ENCODE results near the gene GTPBP3. TPM values are rescaled to one million over a fixed set of nuclear protein-coding genes. Genes with fewer than 3 reads are reported as not detected.

Gene GTPBP3
- total RNA-seq, 2 donors from 2014 or later, result 48.7 to 55.7 TPM

GRCh38 chr19:17331045-17331558 is 6.3 kb upstream of the GTPBP3 start:
- Mint-ChIP-seq H3K4me1 (peaks cover 4% of the 10 kb centered on the region), H3K36me3 (ENCODE audit: low read depth) (peaks cover 23% of the 10 kb centered on the region), H3K4me3 (no peak overlapping the region), H3K9me3 (no peaks in the 10 kb centered on the region), H3K27me3 (ENCODE audit: insufficient read depth) (peaks cover 27% of the 10 kb centered on the region), H3K27ac (no peak overlapping the region)
- DNase-seq, result peak; percentile 46
- Histone ChIP-seq H3K4me3 (ENCODE audit: low read length) (no peak overlapping the region), H3K27me3 (ENCODE audit: control insufficient read depth, insufficient read depth, low read length, poor library complexity, severe bottlenecking) (no peaks in the 10 kb centered on the region), H3K9me3 (ENCODE audit: control insufficient read depth, low read length) (no peaks in the 10 kb centered on the region), H3K36me3 (ENCODE audit: control insufficient read depth, insufficient read depth, low read length) (peaks cover 10% of the 10 kb centered on the region), H3K4me1 (ENCODE audit: control insufficient read depth, insufficient read depth, low read length) (no peaks in the 10 kb centered on the region), H3K9ac (ENCODE audit: extremely low read depth, low read length, poor library complexity, severe bottlenecking) (no peak overlapping the region), H3K27ac (ENCODE audit: low read depth, low read length) (no peak overlapping the region)
- TF ChIP-seq, protein P1, sequence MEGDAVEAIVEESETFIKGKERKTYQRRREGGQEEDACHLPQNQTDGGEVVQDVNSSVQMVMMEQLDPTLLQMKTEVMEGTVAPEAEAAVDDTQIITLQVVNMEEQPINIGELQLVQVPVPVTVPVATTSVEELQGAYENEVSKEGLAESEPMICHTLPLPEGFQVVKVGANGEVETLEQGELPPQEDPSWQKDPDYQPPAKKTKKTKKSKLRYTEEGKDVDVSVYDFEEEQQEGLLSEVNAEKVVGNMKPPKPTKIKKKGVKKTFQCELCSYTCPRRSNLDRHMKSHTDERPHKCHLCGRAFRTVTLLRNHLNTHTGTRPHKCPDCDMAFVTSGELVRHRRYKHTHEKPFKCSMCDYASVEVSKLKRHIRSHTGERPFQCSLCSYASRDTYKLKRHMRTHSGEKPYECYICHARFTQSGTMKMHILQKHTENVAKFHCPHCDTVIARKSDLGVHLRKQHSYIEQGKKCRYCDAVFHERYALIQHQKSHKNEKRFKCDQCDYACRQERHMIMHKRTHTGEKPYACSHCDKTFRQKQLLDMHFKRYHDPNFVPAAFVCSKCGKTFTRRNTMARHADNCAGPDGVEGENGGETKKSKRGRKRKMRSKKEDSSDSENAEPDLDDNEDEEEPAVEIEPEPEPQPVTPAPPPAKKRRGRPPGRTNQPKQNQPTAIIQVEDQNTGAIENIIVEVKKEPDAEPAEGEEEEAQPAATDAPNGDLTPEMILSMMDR (conservative IDR thresholded peaks at IDR 0.05), result no peak
- 90 to 94% methylated on average over 9 to 13 of the region's 13 CpGs for WGBS, 2 experiments (ENCODE audit: insufficient coverage in 1 of 2, insufficient read length in 1 of 2)

- H3K4me3 Mint-ChIP-seq, result no peak overlapping the region
- H3K36me3 Mint-ChIP-seq (ENCODE audit: low read depth), result peaks cover 23% of the 10 kb centered on the region
- Histone ChIP-seq H3K9me3 (ENCODE audit: control insufficient read depth, low read length) (no peaks in the 10 kb centered on the region), H3K4me1 (ENCODE audit: control insufficient read depth, insufficient read depth, low read length) (no peaks in the 10 kb centered on the region), H3K36me3 (ENCODE audit: control insufficient read depth, insufficient read depth, low read length) (peaks cover 10% of the 10 kb centered on the region), H3K27me3 (ENCODE audit: control insufficient read depth, insufficient read depth, low read length, poor library complexity, severe bottlenecking) (no peaks in the 10 kb centered on the region), H3K4me3 (ENCODE audit: low read length) (no peak overlapping the region), H3K9ac (ENCODE audit: extremely low read depth, low read length, poor library complexity, severe bottlenecking) (no peak overlapping the region), H3K27ac (ENCODE audit: low read depth, low read length) (no peak overlapping the region)
- H3K27ac Mint-ChIP-seq, result no peak overlapping the region
- TF ChIP-seq, protein P1 (conservative IDR thresholded peaks at IDR 0.05), result no peak
- H3K27me3 Mint-ChIP-seq (ENCODE audit: insufficient read depth), result peaks cover 28% of the 10 kb centered on the region
- no peaks in the 10 kb centered on the region for H3K9me3 Mint-ChIP-seq
- H3K4me1 Mint-ChIP-seq, result peaks cover 4% of the 10 kb centered on the region
- no peak for DNase-seq
- WGBS, 2 experiments (ENCODE audit: insufficient coverage in 1 of 2, insufficient read length in 1 of 2), result 93% methylated on average over 6 to 8 of the region's 8 CpGs
These were observed 5.0 kb upstream of the GTPBP3 start for GRCh38 chr19:17332360-17332676.

GRCh38 chr19:17332677-17333581 is 4.4 kb upstream of the GTPBP3 start:
- Histone ChIP-seq H3K27me3 (ENCODE audit: control insufficient read depth, insufficient read depth, low read length, poor library complexity, severe bottlenecking) (no peaks in the 10 kb centered on the region), H3K36me3 (ENCODE audit: control insufficient read depth, insufficient read depth, low read length) (peaks cover 10% of the 10 kb centered on the region), H3K4me1 (ENCODE audit: control insufficient read depth, insufficient read depth, low read length) (no peaks in the 10 kb centered on the region), H3K27ac (ENCODE audit: low read depth, low read length) (no peak overlapping the region), H3K9me3 (ENCODE audit: control insufficient read depth, low read length) (no peaks in the 10 kb centered on the region), H3K9ac (ENCODE audit: extremely low read depth, low read length, poor library complexity, severe bottlenecking) (no peak overlapping the region), H3K4me3 (ENCODE audit: low read length) (no peak overlapping the region)
- H3K36me3 Mint-ChIP-seq (ENCODE audit: low read depth), result peaks cover 23% of the 10 kb centered on the region
- H3K9me3 Mint-ChIP-seq, result no peaks in the 10 kb centered on the region
- peaks cover 27% of the 10 kb centered on the region for H3K27me3 Mint-ChIP-seq (ENCODE audit: insufficient read depth)
- WGBS, 2 experiments (ENCODE audit: insufficient coverage in 1 of 2, insufficient read length in 1 of 2), result 95 to 96% methylated on average over 36 to 45 of the region's 45 CpGs
- TF ChIP-seq, protein P1 (conservative IDR thresholded peaks at IDR 0.05), result no peak
- no peak overlapping the region for H3K27ac Mint-ChIP-seq
- H3K4me3 Mint-ChIP-seq, result peak overlapping the region; percentile 7
- peak; percentile 87 for DNase-seq
- H3K4me1 Mint-ChIP-seq, result peaks cover 3% of the 10 kb centered on the region

All from endodermal cell (in vitro differentiated cells).